NCI-H2196 treated with DMSO at 0.1 percent for 48 hours (cell line): ENCODE results near the gene SUMO3.
A peak's percentile ranks its signal among the peaks of the same experiment; 100 is the strongest.

ENCODE experiments used
- DNase-seq: peaks from one replicate; lab custom pipeline; 2025; ENCODE audit not compliant: unreplicated experiment; lab: John Stamatoyannopoulos, UW

Gene SUMO3

GRCh38 chr21:44780767-44781459 is 36.9 kb downstream of the SUMO3 start:
- DNase-seq: no peak

- no peak for DNase-seq
These were observed 37.7 kb downstream of the SUMO3 start for GRCh38 chr21:44780137-44780502.

GRCh38 chr21:44779417-44780136 is 38.3 kb downstream of the SUMO3 start:
- DNase-seq: no peak

DNA sequence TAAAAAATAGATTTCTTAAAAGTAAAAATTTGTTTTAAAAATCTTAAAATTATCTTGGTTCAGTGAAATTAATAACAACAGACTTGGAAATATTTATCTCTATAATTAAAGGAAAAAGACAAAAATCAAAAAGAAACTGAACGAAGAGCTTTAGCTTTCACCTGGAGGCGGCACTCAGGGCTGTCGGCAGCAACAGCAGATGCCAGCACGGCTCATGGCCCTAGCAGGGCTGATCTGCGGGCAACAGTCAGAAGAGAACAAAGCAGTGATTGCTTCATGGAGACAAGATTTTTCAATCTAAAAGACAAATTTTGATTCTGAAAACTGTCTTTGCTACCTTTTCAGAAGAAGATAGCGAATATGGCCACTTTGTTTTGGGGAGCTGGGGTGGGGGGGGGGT is 38.9 kb downstream of the SUMO3 start:
- no peak for DNase-seq

GRCh38 chr21:44778499-44778911 is 39.4 kb downstream of the SUMO3 start:
- no peak for DNase-seq

GRCh38 chr21:44778094-44778493 is 39.8 kb downstream of the SUMO3 start:
- DNase-seq: no peak

- no peak for DNase-seq
These were observed 42.9 kb downstream of the SUMO3 start for GRCh38 chr21:44774972-44775371.

DNA sequence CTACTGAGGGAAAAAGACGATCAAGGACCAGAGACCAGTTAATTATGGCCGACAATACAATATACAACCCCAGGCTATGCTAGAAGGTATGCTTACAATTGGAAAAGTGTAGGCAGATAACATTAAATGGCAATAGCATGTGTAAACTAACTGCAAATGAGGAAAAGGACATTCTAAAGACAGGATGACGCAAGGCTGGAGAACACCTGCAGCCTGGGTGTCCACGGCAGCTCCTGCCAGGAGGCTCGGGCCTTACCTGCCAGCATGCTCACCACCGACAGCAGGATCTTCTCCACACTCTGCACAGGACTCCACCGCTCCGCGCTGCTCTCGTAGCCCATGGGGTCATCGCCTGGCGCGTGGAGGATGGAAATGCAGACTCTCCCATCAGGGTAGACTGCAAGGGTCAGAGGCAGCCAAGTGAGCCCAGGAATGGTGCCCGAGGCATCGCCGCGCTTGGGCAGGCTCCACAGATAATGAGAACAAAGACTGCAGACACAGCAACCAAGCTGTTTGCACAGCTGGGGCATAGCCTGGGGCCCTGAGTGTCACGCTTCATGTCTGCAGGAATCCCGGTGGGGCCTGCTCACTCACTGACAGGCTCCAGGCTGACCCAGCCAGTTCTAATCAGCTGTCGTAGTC is 44.5 kb downstream of the SUMO3 start:
- peak; percentile 78 for DNase-seq

DNA sequence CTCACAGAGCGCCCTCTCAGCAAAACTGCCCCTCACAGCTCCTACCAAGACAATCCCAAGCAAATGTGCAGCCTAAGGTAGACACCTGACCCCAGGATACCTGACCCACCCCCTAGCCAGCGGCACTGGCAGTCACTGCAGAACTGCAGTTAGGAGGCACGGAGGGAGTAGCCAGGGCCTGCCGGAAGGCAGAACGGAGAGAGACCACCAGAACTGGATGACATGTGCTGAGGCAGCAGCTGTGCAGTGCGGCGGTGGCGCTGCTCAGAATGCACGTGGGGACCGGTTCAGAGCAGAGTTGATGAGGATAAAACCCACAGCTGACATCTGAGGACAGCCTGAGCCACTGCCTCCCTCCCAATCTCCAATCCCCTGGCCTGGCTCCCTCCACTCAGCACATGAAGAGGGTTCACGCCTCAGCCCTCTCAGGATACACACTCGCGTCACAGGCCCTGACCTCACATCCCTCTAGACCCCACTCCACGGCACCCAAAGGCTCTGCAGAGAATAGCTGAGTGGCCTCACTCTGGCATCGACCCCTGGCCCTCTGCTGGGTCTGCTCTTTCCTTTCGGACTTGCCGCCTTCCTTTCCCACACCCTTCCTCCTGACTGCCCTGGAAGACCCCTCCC is 45.9 kb downstream of the SUMO3 start:
- no peak for DNase-seq

DNA sequence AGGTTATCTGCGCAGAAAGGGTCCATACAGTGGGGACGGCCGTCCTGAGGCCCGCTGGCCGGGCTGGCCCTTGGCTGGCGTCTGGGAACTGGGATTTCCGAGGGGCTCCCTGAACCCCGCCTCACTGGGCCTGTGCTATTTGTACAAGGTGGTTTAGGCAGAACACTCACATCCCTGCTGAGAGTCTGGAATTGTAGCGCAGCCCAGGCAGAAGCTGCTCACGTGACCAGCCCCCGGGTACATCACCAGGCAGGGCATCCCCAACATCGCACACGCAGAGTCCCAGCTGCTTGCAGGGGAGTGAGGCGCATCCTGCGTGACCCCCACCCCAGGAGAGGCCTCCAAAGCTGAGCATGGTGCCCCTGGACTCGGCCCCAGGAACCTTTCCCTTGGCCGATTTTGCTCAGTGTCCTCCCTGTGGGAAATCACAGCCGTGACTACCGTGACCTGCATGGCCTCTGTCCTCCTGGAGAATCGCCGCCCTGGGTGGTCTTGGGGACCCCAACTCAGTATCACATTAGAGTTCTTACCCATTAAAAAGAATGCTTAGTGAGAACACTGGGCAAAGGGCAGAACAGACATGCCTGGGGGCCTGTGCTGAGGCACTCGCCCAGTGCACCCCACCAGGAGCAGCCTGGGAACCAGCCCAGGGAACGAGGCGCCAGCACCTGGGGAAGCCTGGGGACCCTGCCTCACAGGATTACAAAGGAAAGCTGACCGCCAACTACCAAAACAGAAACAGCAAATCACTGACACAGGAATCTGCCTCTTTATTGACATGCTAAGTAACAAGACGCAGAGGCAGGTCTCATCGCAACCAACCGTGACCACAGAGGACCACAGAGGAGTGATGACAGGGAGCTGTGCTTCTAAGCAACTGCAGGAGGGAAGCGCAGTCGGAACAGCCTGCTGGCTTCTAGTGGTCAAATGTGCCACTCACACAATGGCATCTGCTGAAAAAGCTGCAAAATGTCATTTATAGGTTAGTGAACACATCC is 49.7 kb downstream of the SUMO3 start:
- no peak for DNase-seq

- no peak for DNase-seq
These were observed 51.0 kb downstream of the SUMO3 start for GRCh38 chr21:44766818-44767354.

DNA sequence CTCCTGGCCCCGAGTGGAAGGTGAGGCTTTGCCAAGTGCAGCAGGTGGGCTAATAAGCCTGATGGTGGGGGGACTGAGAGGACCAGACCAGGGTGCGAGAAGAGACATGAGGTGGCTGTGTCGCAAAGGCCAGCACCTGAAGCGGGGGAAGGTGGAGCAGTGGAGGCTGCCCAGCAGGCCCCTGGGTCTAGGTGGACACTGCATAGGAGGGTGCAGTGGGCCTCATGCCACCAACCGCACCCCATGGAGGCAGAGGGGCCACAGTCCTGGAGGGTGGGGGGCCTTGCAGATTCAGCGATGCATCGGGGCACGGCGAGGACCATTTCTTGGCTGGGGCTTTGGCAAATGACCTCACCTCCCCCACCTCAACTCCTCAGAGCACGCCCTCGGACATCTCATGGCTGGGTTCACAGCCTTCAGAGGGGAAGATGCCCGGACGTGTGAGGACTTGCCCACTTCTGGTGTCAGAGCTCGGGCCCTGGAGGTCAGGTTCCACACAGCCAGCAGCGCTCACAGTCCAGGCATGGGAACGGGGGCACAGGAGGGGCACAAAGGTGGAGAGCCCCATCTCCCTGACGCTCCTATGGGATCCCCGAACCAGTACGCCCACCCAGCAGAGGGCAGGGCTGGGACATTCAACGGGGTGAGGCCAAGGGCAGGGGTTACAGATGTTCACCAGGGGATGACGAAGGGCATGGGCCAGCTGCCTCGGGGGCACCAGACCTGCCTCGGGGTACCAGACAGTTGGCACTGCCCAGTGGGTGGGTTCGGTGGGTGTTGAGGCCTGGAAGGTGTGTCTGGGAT is 51.6 kb downstream of the SUMO3 start:
- DNase-seq: no peak

GRCh38 chr21:44765231-44766013 is 52.4 kb downstream of the SUMO3 start:
- DNase-seq: no peak

DNA sequence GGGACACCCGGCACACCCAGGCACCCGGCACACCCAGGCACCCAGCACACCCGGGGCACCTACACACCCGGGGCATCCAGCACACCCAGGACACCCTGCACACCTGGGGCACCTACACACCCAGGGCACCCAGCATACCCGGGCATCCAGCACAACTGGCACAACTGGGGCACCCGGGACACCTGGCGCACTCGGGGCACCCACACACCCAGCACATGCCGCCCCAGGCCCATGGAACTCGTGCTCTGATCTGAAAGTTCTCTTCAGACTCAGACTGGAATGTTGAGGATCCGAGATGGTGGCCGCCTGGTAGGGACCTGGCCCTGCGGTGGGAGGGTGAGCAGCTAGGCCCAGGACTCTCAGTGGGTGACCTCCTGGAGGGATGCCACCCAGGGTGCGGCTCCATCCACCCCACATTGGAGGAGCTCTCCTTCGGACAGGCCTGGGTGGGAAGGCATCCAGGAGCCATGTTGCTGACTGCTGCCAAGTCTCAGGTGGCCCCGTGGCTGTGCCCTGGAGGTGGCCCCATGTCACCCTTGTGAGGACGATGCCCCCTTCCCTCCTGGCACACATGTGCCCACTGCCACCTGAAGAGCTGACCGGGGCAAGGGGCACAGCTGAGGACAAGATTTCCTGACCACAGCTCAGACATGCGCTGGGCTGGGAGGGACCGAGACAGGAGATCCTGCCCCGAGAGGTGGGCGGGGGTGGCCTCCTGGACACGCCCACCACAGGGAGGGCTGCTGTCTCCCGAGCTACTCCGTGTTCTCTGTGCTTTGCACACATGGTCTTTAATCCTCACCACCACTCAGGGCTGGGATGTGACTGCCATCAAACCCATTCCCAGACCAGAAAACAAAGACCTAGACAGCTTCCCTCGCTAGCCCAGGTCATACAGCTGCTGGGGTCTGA is 53.3 kb downstream of the SUMO3 start:
- DNase-seq: no peak

- no peak for DNase-seq
These were observed 54.2 kb downstream of the SUMO3 start for GRCh38 chr21:44763451-44764318.

GRCh38 chr21:44763050-44763378 is 54.8 kb downstream of the SUMO3 start:
- DNase-seq: no peak
